ENCODE results near the gene CTAGE8.
A peak's percentile ranks its signal among the peaks of the same experiment; 100 is the strongest.
"Not testable (repeated sequence)": the region's sequence is repeated elsewhere in the genome, so short reads cannot be mapped to it uniquely, and the experiment has no call there.

Gene CTAGE8, protein sequence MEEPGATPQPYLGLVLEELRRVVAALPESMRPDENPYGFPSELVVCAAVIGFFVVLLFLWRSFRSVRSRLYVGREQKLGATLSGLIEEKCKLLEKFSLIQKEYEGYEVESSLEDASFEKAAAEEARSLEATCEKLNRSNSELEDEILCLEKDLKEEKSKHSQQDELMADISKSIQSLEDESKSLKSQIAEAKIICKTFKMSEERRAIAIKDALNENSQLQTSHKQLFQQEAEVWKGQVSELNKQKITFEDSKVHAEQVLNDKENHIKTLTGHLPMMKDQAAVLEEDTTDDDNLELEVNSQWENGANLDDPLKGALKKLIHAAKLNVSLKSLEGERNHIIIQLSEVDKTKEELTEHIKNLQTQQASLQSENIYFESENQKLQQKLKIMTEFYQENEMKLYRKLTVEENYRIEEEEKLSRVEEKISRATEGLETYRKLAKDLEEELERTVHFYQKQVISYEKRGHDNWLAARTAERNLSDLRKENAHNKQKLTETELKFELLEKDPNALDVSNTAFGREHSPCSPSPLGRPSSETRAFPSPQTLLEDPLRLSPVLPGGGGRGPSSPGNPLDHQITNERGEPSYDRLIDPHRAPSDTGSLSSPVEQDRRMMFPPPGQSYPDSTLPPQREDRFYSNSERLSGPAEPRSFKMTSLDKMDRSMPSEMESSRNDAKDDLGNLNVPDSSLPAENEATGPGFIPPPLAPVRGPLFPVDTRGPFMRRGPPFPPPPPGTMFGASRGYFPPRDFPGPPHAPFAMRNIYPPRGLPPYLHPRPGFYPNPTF

DNA sequence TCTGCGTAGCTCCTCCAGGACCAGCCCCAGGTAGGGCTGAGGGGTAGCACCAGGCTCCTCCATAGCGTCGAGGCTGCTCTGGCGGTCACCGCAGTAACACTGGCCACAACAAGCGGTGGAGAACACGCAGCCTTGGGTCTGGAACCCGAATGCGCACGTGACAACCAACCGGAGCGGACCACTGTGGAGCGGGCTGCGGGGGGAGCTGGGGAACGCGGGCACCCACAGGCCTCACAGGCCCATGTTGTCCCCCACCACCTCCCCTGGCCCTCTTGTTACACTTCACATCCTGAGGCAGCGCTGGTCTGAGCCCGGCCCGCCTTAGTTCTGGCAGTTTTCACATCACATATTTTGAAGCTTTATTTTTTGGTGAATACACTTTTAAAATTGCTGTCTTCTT lies at the start of gene CTAGE8:
Gene CTAGE8, minus strand, starts transcription at position 101 of the 400 bp plus-strand sequence. Its CDS starts 38 bp downstream, at position 63.
- not testable (repeated sequence) for DNase-seq (ENCODE audit: low spot score)

DNA sequence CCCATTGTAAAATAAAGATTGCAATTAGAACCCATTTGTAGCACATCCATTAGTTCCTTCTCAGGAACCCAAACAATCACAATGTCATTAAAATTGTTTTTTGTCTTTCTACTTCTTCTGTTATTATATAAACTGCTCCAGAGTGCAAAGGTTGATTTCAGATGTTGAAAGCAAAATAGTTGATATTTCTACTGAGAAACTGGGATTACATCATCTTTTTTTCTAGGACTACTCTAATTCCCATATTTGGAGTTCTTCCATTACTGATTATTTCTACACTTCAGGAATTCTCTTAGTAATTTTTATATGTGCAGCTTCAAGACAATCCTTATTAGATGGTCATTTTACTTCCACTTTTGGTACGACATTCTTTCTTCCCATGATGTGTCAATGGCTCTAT lies 48.4 kb upstream of the CTAGE8 start:
- not testable (repeated sequence) for DNase-seq (ENCODE audit: low spot score)

DNA sequence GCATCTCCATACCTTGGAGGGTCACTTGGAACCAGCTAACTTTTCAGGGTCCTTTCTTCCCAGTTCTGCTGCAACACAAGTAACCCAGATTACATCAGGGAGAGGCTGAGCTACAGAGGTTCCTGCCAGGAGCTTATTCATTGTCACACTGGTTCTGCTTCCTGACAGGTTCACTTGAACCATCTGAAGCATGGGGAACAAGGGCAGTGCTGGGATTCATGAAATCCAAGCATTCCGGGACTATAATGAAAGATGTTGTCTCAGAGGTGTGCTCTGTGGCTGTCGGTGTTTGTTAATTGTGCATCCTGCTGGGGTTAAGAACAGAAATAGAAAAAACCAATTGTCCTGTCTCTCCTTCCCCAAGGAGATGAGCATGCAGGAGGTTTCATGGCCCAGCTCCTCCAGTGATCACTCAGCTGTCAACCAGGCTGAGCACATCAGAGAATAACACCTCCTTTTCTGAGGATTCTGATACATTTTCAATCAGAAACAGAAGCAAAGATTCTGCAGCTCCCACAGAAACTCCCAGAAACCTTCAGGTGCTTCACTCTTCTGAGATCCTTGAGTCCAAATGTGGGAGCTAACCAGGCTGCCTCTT lies 42.9 kb upstream of the CTAGE8 start, which contains the start of gene OR2A1:
Gene OR2A1, plus strand, starts transcription at position 548 of the 598 bp plus-strand sequence. CDS start 5,706 bp downstream, outside the sequence.
- DNase-seq (ENCODE audit: low spot score), result not testable (repeated sequence)

DNA sequence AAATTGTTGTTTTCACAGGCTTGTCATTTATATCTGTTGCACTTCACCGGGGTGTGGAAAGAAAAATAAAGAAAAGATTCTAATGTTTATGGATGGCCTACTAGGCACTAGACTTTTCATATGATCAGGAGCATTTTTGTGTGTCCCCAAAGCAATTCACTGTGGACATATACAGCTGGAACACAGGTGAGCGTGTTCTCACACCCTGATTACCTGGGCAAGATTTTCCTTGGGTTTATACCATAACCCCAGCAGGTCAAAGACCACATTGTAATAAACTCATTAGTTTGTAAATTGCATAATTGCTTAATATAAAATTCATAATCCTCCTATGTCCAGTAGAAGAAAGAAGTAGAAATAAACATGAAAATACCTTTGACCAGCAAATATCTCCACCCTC lies 42.1 kb upstream of the CTAGE8 start:
- DNase-seq (ENCODE audit: low spot score), result not testable (repeated sequence)

DNA sequence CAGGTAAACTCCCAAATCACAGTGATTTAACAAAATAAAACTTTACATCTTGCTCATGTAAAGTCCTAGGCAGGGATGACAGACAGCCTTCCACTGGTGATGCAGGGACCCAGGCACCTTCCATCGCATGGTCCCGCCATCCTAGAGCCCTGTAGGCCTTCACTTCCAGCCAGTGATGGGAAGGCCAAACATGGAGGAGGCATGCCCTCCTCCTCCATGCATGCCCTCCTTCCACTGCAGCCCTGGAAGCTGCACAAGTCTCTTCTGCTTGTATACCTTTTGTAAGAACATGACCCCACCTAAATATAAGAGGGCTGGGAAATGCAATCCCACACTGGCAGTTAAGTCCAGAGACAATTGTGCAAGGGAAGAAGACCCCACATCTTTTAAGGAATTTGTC lies 40.6 kb upstream of the CTAGE8 start:
- DNase-seq (ENCODE audit: low spot score), result not testable (repeated sequence)

DNA sequence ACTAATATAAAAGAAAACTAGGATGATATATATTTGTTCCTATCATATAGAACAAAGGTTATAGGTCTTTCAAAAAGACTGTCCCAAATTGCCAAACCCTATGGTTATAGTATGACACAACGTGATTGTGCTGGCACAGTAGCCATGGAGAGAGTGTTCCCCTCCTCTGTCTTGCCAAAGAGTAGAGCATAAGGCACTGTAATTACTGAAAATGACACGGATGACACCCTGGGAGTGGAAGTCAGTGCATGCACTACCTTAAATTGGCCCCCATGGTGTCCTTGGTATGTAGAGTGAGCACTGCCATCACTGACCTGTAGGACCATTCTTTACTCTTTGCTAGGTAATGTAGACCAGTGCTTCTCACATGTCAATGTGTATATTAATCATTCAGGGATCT lies 36.1 kb upstream of the CTAGE8 start:
- DNase-seq (ENCODE audit: low spot score), result not testable (repeated sequence)

DNA sequence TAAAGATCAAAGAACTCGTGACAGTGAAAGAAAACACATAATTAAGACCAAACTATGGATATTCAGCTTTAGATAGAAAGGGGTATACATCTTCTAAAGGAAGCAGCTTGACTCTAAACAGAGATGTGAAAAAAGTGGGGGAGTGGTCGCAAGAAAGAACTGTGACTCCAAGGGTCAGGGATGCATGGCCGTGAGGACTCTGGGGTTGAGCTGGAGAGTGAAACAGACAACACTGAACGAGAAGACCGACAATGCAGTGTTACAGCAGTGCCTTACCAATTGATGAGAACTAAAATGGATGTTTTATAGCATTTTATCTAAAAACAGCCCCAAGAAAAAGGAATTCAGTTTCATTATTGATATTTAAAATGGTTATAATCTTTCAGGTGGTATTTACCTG lies 34.5 kb upstream of the CTAGE8 start:
- not testable (repeated sequence) for DNase-seq (ENCODE audit: low spot score)

DNA sequence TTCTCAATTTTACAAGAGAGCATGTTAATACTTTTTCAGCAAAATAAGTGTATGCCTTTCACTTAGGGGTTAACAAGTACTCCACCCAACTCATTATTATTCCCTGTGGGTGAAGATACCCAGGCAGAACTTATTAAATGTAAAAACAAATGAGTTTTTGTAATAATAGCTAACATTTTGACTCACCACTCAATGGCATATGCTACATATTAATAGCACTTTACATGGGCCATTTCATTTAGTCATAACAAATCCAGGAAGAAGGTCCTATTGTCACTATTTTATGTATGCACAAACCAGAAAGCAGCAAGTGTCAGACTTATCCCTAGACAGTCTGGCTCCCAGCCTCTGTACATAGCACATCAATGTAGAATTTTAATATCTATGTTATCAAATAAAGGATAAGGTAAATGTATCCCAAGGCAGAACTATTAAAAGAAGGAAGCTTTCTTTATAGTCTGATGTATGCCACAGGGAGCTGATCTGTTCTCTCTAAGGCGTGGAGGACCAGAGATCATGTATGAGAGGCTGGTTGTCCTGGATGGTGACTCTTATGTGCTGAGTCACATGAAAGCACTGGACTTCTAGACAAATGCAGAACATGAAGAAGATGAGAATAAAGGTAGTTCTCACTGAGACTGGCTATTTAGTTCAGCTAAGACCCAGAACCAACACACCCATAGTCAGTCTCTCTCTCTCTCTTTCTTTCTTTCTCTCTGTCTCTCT lies 33.7 kb upstream of the CTAGE8 start:
- peak; percentile 1 for DNase-seq (ENCODE audit: low spot score)

DNA sequence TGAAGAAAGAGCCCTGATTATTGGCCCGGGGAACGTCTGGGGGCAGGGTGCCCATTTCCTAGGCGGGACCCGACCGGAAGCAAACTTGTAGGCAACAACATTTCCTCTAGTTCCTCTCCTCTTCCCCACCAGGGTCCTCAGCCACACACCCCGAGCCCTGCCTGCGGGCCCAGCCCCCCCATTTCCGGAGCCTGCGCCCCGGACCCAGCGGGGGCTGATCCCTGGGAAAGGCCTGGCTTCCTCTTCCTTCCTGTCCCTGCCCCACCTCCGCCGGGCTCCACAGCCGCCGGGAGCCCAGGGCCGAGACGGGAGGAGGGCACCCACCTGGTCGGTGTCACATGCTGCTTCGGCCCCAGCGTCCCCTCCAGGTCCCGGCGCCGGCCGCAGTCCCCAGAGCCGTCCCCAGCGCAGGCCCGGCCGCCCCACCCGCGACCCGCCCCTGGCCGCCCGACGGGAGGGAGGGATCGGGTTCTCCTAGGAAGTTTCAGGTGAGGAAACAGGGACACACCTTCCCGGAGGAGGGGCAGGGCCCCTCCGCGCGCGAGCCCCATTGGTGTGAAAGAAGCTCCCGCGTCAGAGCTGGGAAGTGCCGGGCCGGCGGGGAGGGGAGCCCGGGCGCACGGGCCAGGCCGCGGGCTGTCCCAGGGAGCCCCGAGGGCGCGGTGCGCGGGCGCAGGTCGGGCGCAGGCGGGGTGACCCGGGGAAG lies 24.9 kb upstream of the CTAGE8 start:
- DNase-seq (ENCODE audit: low spot score), result not testable (repeated sequence)

DNA sequence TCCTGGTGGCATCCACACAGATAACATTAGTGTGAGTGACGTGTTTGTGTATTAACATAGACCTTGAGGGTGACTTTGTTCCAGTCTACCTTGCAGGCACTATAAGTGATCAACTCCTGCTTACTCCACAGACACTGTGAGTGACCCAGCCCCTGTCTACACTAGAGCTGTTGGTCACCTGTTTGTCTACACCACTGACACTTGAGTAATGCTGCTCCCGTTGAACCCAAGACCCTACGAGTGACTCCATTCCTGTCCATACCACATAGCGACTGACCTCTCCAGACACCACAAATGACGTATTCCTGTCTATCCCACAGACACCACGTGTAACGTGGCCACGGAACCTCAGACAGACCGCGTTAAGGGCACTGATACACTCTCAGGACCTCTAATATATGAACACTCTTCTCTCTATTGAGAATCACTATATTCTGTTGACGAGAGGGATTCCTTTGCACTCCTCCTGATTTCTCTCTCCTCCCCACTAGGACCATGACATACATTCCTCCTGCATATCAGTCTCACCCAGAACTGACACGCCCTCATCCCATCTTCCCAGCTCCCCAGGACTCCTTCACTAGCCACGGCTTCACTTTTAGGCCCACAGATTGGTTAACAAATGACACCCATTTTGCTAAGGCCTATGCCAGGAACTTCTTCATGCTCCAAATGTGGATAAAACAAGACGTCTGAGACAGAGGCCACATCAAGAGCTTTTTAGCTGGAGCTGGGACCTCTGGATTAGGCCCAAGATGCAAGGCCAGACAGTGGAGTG lies 23.5 kb upstream of the CTAGE8 start:
- DNase-seq (ENCODE audit: low spot score), result not testable (repeated sequence)

DNA sequence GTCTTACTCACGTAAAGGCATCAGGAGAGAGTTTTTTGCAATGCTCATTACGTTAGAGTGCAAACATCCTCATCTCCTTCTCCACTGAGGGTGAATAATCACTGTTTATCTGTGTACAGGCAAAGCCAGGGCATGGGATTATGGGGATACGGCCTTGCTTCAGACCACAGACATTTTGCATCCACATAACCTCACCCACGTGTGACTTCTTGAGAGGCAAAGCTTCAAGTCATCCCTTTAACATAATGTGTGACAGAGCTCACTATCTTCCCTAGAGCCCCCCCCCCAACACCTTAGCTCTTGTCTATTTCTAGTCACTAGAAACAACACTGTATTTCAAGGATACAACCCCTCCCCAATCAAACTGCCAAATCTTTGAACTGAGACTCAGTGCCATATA lies 22.5 kb upstream of the CTAGE8 start:
- DNase-seq (ENCODE audit: low spot score), result not testable (repeated sequence)

DNA sequence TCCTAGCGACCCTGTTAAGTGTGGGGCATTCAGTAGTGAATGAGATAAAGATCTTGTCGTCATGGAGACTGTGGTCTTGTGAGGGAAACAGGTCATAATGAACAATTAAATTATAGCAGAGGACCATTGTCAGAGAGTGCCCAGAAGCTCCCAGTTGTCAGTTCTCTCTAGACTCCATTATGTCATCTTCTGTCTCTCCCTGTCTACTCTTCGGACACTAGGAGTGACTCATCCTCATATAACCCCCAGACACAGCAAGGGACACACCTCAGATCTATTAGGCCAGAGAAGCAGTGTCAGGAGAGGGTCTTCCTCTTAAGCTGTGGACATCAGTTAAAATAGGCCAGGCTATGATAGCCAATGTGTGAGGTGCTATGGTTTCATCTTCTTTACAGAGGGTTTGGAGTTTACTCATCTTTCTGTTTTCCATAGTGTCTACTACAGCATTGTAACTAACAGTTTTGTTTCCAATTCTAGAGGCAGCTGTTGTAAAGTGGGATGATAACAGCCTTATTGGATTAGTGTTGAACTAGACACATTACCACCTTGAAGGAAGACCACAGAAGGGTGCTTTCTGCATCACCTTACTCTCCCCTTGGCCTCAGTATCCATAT lies 18.2 kb upstream of the CTAGE8 start:
- not testable (repeated sequence) for DNase-seq (ENCODE audit: low spot score)

DNA sequence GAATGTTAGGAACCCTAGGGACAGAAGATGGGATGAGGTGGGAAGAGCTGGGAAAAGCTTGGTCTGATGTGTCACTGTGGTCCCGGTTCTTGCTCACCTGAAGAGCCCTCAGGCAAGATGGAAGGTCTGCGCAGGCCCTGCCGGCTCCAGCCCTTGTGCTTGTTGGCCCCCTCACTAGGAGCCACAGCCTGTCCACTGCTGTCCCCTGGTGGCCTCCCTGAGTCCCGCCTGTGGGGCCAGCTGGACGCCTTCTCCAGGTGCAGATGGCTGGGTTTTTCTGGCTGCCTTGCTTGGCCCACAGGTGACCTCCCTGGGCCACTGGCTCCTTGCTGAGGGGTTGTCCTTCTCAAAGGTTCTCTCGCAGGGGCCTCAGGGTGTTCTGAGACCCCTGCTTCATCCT lies 14.6 kb upstream of the CTAGE8 start:
- DNase-seq (ENCODE audit: low spot score), result not testable (repeated sequence)

DNA sequence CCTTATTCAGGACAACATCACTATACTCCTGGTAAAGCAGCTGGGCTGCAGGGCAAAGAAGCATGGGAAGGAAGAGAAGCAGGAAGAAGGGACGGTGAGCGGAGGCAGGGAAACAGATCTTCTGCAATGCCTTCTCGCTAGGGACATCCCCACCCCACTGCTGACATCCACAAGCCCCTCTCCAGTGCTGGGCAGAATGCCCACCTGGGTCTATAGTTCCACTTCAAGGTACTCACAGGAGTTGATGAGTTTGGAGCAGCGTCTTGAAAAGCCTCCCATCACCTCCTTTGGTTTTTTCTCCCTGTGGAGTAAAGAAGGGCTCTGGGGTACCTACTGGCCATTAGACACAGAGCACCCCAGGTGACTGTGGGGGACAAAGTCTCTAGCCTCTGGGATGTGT lies 13.4 kb upstream of the CTAGE8 start:
- not testable (repeated sequence) for DNase-seq (ENCODE audit: low spot score)

DNA sequence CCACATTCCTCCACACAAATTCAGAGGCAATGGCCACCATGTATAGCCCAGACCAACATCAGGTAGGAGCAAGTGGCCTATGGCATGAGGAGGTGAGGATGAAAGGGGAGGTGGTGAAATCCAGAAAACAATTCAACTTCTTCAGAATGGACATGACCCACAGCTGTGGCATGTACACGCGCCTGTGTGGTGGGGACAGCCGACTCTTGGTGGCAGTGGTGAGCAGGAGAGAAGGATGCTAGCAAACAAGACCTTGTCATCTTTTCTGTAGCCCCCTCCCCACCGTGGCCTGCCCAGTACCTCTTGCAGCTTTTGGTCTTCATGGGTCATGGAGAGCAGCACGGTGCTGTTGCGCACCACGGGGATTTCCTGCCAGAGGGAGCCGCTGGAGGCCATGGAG lies 12.9 kb upstream of the CTAGE8 start:
- not testable (repeated sequence) for DNase-seq (ENCODE audit: low spot score)

DNA sequence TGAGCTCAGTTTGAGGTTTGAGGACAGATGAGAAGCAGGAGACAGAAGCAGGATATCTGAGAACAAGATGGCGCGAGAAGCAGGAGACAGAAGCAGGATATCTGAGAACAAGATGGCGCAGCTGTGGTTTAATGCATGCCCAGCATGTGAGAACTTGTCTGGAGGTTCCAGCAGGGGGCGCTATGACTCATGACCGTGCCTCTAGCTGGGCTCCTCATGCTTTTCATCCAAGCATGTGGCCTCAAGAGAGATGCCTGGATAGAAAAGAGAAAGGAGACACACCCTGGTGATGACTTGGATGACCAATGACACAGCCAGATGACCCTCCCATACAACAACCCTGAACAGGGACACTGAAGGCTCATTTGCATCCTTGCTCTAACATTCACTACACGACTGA lies 10.9 kb upstream of the CTAGE8 start:
- DNase-seq (ENCODE audit: low spot score), result not testable (repeated sequence)

DNA sequence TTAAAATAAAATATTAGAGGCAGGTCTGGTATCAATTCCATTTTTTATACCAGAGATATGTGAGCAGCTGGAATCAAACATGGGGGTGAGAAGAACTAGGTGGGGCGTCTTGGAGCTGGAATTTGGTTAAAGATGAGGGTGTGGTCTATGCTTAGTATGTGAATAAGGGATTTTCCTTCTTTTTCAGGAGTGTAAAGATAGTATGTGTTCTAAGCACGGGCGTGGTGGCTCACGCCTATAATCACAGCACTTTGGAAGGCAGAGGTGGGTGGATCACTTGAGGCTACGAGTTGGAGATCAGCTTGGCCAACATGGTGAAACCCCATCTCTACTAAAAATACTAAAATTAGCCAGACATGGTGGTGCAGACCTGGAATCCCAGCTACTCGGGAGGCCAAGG lies 6.2 kb upstream of the CTAGE8 start:
- DNase-seq (ENCODE audit: low spot score), result not testable (repeated sequence)

DNA sequence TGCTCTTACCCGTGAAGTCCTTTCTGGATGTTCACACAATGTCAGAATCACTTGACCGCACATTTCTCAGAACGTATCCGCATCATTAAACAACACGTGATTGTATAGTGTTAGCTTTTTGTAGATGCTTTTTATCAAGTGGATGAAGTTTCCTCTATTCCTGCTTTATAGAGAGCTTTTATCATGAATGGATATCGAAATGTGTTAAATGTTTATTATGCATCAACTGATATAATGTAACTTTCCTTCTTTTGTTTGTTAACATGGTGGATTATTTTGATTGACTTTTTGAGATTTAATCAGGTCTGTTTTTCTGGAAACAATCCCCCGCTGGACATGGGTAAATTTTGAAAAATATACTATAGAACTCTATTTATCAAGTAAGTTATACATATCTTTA lies 4.4 kb downstream of the CTAGE8 start, which contains the start of gene OR2A7:
Gene OR2A7, minus strand, starts transcription at position 101 of the 400 bp plus-strand sequence. CDS start 5,164 bp downstream, outside the sequence.
- not testable (repeated sequence) for DNase-seq (ENCODE audit: low spot score)

DNA sequence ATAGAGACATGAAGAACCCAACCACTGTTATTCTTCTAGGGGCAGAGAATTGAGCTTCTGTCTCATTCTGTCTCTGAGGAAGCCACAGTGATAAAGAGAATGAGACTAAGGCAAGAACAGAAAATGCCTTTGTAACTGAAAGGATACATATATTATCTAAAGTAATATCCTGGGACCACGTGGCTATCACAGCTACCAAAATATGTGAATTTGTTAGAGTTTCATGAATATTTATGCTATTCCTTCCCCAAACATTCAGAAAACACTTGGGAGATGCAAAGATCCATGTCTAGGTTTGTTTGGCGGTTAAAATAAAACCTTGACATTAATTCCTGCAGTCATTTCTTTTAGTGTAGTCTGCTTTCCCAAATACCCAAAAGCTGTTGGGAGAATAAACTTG lies 7.0 kb downstream of the CTAGE8 start:
- DNase-seq (ENCODE audit: low spot score), result not testable (repeated sequence)

DNA sequence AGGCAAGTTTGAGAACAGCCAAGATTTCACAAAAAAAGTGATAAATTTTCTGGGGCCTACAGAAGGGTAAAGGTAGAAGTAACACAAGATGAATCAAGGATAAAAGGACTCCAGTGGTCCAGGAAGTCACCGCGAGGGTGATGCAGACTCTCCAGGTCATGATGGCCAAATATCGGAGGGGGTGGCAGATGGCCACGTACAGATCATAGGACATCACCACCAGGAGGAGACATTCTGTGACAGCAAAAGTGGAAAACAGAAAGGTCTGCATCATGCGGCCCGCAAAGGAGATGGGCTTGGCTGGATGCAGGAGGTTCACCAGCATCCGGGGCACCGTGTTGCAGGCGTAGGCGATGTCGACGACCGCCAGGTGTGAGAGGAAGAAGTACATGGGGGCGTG lies 10.0 kb downstream of the CTAGE8 start:
- not testable (repeated sequence) for DNase-seq (ENCODE audit: low spot score)

All from hematopoietic multipotent progenitor cell treated with erythropoietin and hydrocortisone succinate and interleukin-3 and kit ligand, for 15 days (in vitro differentiated cells).